ENCODE data around the gene PCDHB2.

- TF ChIP-seq CTCF (IDR thresholded peaks at IDR 0.05) (no peak), POLR2AphosphoS5 (IDR thresholded peaks at IDR 0.05) (no peak), POLR2A (IDR thresholded peaks at IDR 0.05) (no peak), EP300 (IDR thresholded peaks at IDR 0.05) (no peak)
These were observed at the start of gene PCDHB2 for GRCh38 chr5:141094481-141095262.
